ENCODE measurements around the gene NFASC.

NFASC gene

DNA sequence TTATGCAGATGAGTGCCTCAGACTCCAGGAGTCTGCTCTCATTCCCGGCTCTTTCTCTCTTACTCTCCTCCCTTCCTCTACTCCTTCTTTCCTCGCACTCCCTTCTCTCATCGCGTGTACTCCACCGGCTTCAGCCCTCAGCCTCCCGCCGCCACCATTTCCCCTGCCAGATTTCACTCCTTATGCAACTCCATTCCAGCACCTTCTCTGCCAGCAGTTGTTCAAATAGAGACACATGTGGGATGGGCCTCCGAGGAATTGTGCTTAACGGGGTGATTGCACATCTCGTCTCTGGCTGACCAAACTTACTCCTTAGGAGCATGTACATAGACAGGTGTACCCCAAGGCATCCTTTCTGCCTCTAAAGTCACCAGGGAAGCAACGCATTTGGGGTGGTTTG lies 174.5 kb downstream of the NFASC start:
- TF ChIP-seq TAF1 (IDR thresholded peaks at IDR 0.05; ENCODE audit: borderline replicate concordance, insufficient read depth, low read length) (no peak), POLR2AphosphoS5 (IDR thresholded peaks at IDR 0.05; ENCODE audit: low read depth, low read length) (no peak)

- no peak for TF ChIP-seq FOXP2 (optimal IDR thresholded peaks at IDR 0.05; ENCODE audit: borderline replicate concordance, extremely low read depth, extremely low read length, insufficient read depth)
- TF ChIP-seq TAF1 (IDR thresholded peaks at IDR 0.05; ENCODE audit: borderline replicate concordance, insufficient read depth, low read length) = no peak
- TF ChIP-seq POLR2AphosphoS5 (IDR thresholded peaks at IDR 0.05; ENCODE audit: low read depth, low read length) = no peak
- TF ChIP-seq REST (IDR thresholded peaks at IDR 0.05; ENCODE audit: insufficient read depth in 1 of 2, low read depth in 2 of 2, low read length in 2 of 2) = no peak
- no peak for TF ChIP-seq SIN3A (IDR thresholded peaks at IDR 0.05; ENCODE audit: borderline replicate concordance, insufficient read depth, low read length)
These were observed 176.2 kb downstream of the NFASC start for GRCh38 chr1:205046870-205047269.

DNA sequence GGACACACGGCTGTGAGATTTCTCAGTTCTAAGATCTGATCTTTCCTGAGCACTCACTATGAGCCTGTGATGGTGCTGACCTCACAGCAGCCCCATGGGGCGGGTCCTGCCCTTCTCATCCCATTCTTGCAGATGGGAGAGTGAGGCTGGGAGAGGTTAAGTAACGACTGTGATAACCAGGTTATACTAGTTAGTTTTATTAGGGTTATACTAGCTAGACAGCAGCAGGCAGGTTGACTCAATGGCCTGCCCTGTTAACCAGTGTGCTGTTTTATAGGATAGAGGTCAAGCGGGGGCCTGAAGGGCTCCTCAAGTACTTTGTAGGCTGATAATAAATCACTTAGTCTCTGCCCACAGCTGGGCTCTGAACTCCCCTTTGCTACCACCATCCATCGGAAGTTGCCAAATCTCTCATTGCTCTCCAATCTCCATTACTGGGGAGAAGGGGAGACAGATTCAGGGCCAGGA lies 177.1 kb downstream of the NFASC start:
- TF ChIP-seq POLR2AphosphoS5 (IDR thresholded peaks at IDR 0.05; ENCODE audit: low read depth, low read length) (no peak), FOXP2 (optimal IDR thresholded peaks at IDR 0.05; ENCODE audit: borderline replicate concordance, extremely low read depth, extremely low read length, insufficient read depth) (no peak), SIN3A (IDR thresholded peaks at IDR 0.05; ENCODE audit: borderline replicate concordance, insufficient read depth, low read length) (no peak), REST (IDR thresholded peaks at IDR 0.05; ENCODE audit: insufficient read depth in 1 of 2, low read depth in 2 of 2, low read length in 2 of 2) (no peak), TAF1 (IDR thresholded peaks at IDR 0.05; ENCODE audit: borderline replicate concordance, insufficient read depth, low read length) (no peak)

DNA sequence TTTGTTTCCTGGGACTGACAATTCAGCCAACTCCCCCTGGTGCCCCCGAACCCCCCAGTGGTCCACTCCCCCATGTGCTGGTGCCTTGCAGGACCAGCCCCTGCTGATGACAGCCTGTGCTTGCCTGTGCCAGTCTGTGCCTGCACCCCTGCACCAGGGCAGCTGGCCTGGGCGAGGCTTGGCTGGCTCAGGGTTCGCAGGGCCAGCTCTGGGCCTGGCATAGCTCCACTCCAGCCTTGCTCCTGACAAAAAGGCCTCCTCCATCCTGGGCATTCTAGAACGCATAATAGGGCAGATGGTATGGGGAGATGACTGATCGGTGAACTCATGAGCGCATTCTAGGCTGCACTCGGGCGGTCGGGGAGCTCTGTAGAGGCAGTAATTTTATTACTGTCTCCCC lies 177.7 kb downstream of the NFASC start:
- TF ChIP-seq SIN3A (IDR thresholded peaks at IDR 0.05; ENCODE audit: borderline replicate concordance, insufficient read depth, low read length) = no peak
- TF ChIP-seq FOXP2 (optimal IDR thresholded peaks at IDR 0.05; ENCODE audit: borderline replicate concordance, extremely low read depth, extremely low read length, insufficient read depth) = no peak
- TF ChIP-seq TAF1 (IDR thresholded peaks at IDR 0.05; ENCODE audit: borderline replicate concordance, insufficient read depth, low read length) = no peak
- no peak for TF ChIP-seq REST (IDR thresholded peaks at IDR 0.05; ENCODE audit: insufficient read depth in 1 of 2, low read depth in 2 of 2, low read length in 2 of 2)
- TF ChIP-seq POLR2AphosphoS5 (IDR thresholded peaks at IDR 0.05; ENCODE audit: low read depth, low read length) = no peak

DNA sequence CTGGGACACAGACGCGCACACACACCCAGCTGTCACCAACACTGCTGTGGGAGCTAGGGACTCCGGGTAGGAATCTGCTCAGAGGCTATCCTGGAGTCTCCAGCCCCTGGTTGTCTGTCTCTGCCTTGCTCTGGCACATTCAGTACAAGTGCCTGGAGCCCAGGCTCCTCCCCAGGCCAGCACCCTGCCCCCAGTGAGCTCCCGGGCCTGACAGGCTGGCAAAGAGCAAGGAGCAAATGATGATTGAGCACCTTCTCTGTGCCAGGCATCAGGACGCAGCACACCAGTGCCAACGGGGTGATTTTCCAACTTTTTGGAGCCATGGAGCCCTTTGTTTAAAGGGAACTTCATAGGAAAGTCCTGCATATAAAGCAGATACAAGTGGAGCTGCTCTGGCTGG lies 178.8 kb downstream of the NFASC start:
- TF ChIP-seq REST (IDR thresholded peaks at IDR 0.05; ENCODE audit: insufficient read depth in 1 of 2, low read depth in 2 of 2, low read length in 2 of 2) (no peak), SIN3A (IDR thresholded peaks at IDR 0.05; ENCODE audit: borderline replicate concordance, insufficient read depth, low read length) (no peak), POLR2AphosphoS5 (IDR thresholded peaks at IDR 0.05; ENCODE audit: low read depth, low read length) (no peak), FOXP2 (optimal IDR thresholded peaks at IDR 0.05; ENCODE audit: borderline replicate concordance, extremely low read depth, extremely low read length, insufficient read depth) (no peak)
